ENCODE data around the gene CDK6.

- TF ChIP-seq POLR2AphosphoS5 (IDR thresholded peaks at IDR 0.05; ENCODE audit: low read depth, low read length) (no peak), CHD1 (IDR thresholded peaks at IDR 0.05; ENCODE audit: low read depth, low read length) (no peak), TCF12 (IDR thresholded peaks at IDR 0.05; ENCODE audit: low read depth, low read length) (no peak), YY1 (IDR thresholded peaks at IDR 0.05; ENCODE audit: low read depth, low read length) (no peak), EP300 (IDR thresholded peaks at IDR 0.05; ENCODE audit: borderline replicate concordance in 1 of 2, low read depth in 2 of 2, low read length in 2 of 2) (no peak), MAFK (IDR thresholded peaks at IDR 0.05; ENCODE audit: low read depth, low read length) (no peak), MAX (IDR thresholded peaks at IDR 0.05) (no peak), CHD7 (IDR thresholded peaks at IDR 0.05; ENCODE audit: insufficient replicate concordance, low read length) (no peak), CTCF (IDR thresholded peaks at IDR 0.05; ENCODE audit: control extremely low read depth in 1 of 3, insufficient read depth in 1 of 3, low read depth in 1 of 3, low read length in 3 of 3) (no peak), USF2 (IDR thresholded peaks at IDR 0.05; ENCODE audit: low read length) (no peak), ATF2 (IDR thresholded peaks at IDR 0.05; ENCODE audit: low read length) (no peak), PHF8 (conservative IDR thresholded peaks at IDR 0.05; ENCODE audit: low read depth, low read length) (no peak)
These were observed 183.2 kb downstream of the CDK6 start for GRCh38 chr7:92653136-92653535.

Measured in H1 (cell line).